HG03039 (cell line): ENCODE measurements around the gene KCTD19.

Source experiments
- ATAC-seq: cut with Tn5 transposase; IDR thresholded peaks from one replicate; pipeline ENCODE4 v1.9.1; 2021; ENCODE audit warnings: mild to moderate bottlenecking, moderate library complexity; ENCODE audit not compliant: unreplicated experiment

Gene KCTD19

DNA sequence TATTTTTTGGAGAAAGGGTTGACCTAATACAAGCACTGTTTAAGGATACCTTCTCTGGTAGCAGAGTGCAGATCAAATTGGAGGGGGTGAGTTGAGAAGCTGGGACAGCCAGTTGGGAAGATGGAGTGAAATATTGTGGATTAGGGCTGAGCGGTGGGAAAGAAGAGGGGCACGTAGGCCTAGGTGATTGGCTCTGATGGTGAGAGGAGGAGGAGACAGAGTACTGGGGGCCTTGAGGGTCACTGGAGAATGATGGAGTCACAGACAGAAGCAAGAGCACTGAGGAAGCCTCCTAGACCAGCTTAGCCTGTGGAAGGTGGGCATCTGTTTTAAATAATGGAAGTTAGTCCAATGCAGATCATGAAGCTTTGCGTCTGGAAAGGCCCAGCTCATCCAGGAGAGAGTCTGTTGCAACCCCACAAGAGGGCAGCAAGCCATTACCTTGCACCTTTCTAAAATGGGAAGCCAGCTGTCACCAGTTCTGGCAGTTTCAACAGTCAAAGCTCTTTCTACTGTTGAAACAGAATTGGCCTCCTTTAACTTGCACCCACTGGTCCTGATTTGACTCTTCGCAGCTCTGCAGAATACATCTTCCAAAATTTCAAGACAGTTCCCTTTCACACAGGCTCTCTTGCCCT, 66.0 kb downstream of the KCTD19 start:
- ATAC-seq = peak; percentile 52

DNA sequence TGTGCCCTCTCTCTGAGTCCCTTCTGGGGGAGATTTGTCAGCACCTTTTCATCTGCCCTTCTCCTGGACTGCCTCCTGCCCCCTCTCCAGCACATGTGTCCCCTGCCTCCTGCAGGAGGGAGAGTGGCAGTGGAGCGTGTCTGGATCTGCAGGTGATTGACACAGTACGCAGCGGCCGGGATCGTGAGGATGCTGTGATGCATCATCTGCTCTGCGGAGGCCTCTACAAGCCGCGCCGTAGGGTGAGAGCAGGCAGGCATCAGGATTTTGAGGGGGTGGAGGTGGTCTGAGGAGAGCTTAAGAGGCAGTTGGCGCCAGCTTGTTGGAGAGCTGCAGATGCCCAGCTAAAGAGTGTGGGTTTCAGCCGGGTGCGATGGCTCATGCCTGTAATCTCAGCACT, 66.8 kb downstream of the KCTD19 start:
- no peak for ATAC-seq

DNA sequence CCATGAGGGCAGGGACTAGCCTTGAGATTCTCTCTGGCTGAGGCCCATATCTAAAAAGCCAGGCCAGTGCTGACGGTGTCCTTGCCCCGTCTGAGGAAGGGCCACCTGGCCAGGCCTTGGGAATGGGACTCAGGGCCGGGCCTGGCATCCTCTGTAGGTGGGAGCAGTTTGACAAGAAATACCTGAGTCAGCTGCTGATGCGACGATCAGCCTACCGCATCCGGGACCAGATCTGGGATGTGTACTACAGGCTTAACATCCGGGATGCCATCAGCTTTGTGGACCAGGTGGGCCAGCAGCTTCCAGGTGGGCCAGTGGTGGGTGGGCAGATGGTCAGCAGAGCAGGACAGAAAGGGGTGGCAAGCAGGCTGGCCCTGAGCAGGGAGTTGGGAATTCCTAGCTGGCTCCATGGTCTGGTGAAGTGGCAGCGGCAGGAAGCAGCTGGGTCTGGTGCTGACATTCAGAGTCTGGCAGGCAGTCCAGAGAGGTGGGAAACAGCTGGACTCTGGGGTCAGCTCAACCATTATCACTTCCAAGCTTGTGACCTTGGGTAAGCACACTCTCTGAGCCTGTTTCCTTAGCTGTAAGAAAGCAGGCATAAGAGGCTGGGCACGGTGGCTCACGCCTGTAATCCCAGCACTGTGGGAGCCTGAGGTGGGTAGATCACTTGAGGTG, 68.2 kb downstream of the KCTD19 start:
- ATAC-seq = no peak

- ATAC-seq = no peak
Observed at GRCh38 chr16:67257486-67258160, 68.9 kb downstream of the KCTD19 start.

- no peak for ATAC-seq
Observed at GRCh38 chr16:67256701-67257230, 69.8 kb downstream of the KCTD19 start.

DNA sequence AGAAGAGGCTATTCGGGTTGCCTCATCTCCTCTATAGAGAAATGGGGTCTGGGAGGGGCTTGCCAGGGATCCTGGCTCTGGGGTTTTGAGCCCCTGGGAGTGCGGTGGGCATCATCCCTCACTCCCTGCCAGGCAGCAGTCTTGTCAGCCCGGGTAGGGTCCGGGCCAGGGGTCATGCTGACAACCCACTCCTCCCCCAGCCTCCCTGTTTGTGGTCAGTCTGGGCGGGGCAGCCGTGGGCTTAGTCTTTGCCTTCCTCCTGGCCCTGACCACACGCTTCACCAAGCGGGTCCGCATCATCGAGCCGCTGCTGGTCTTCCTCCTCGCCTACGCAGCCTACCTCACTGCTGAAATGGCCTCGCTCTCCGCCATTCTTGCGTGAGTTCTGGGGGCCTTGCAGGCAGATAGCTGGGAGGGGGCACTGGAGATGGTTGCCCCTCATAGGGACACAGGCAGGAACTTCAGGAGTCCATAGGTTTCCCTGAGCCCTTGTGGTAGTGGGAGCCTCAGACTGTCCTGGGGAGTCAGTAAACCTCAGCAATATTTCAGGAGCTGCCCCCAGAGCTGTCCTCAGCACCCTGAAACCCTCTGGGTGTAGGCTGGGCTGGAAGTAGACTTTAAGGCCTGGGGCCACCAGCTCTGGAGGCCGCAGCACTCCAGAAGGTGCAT, 70.9 kb downstream of the KCTD19 start:
- ATAC-seq = no peak

DNA sequence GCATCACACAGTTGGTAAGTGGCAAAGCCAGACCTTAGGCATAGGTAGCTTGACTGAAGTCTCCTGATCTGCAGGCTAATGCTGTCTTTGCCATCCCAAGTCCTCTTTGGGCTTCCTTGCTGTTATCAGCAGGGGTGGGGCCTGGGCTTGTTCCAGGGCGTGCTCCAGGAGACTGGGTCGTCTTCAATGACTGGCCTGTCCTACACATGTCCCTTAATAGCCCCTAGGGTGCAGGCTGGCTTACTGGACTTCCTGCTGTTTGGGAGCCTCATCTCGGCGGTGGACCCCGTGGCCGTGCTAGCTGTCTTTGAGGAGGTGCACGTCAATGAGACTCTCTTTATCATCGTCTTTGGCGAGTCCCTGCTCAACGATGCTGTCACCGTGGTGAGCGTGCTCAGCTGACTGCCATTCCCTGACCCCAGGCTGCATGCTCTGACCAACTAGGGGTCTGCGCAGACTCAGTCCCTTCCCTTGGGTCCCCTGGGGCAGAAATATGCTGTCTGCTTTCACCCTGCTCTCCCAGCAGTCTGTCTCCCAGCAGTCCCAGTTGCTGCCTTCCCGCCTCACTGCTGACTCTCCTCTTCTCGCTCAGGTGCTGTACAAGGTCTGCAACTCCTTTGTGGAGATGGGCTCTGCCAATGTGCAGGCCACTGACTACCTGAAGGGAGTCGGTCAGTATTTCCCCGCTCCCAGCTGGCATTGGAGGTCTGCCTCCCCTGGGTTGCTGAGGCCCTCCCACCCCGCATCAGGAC, 71.6 kb downstream of the KCTD19 start:
- ATAC-seq = no peak

DNA sequence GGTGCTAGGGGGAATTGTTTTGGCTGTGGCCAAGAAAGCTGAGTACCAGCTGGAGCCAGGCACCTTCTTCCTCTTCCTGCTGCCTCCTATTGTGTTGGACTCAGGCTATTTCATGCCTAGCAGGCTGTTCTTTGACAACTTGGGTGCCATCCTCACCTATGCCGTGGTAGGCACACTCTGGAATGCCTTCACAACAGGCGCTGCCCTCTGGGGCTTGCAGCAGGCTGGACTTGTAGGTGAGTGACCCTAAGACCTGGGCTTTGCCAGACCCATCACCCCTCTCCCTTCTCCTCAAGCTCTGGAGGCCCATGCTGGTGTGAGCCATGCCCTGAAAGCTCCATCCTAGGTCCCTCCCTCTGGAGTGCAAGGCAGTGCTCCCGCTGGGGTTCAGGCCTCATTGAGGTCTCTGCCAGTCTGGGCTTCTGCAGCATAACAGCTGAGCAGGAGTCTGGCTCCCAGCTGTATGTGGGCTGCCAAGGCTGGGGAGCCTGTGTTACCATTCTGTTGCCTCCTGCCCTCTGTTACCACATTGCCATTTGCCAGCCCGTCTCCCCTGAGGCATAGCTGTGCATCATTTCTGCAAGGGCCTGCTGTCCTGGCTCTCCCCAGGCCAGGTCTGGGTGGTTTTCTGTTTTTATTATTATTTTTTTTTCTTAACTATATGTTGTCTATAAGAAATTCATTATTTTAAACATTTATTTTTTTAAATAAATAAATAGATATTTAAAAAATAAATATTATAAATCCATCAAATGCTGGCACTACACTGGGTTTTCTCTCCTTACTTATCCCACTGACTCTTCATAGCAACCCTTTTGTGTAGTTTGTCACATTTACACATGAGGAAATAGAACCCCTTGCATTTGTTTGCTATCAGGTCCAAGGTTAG, 73.7 kb downstream of the KCTD19 start:
- ATAC-seq = no peak

- ATAC-seq = no peak
Observed at GRCh38 chr16:67250045-67250327, 76.6 kb downstream of the KCTD19 start.

GRCh38 chr16:67249178-67250044, 77.1 kb downstream of the KCTD19 start:
- no peak for ATAC-seq

DNA sequence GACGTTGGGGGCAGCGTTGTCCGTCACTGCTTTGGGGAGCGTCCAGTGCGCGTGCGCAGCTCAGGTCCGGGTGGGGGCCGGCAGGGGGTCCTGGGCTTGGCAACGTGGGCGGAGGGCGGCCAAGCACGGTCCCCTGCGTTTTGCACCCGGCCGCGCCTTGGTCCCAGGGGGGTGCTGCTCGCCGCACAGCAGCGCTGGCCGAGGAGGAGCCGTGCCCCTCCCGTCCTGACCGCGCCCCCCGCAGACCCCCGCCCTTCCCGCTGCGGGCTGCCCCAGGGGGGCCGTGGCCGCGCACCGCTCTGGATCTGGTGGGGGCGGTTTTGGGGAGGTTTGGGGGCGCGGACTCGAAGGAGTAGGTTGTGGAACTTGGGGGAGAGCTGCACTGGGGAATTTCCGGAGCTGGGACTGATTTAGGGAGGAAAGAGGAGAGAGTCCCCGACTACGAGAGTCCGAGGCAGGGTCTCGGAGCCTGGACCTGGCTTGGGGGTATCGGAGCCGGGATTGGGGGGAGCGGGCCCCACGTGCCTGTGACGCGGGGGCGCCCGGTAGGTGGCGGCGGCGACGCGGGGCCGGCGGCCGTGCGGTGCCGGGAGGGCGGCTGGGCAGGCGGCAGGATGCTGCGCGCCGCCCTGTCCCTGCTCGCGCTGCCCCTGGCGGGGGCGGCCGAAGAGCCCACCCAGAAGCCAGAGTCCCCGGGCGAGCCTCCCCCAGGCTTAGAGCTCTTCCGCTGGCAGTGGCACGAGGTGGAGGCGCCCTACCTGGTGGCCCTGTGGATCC, 78.0 kb downstream of the KCTD19 start, which contains the start of gene SLC9A5:
TSS of gene SLC9A5 (plus strand) at position 579 of the 777 bp plus-strand sequence. CDS start at position 615, 36 bp downstream.
- no peak for ATAC-seq

DNA sequence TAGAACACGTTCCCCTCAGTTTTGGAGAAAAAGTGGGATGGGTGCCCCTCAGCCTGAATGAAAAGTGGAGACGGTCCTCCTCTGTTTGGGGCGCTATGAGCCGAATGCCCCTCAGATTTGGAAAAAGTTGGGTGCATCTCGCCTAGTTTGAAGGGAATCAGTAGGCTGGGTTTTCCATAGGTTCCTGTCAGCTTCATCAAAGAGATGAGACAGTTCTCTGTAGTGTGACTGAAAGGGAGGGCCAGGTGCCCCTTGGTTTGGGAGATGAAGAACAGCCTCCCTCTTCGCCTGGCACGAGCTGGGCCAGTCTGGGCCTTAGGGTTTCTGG, 78.5 kb downstream of the KCTD19 start:
- no peak for ATAC-seq

GRCh38 chr16:67247192-67248072, 79.1 kb downstream of the KCTD19 start, which contains the start of gene FHOD1:
Gene FHOD1 (minus strand): TSS chr16:67247481. CDS start chr16:67247410, 71 bp downstream.
- peak; percentile 46 for ATAC-seq

DNA sequence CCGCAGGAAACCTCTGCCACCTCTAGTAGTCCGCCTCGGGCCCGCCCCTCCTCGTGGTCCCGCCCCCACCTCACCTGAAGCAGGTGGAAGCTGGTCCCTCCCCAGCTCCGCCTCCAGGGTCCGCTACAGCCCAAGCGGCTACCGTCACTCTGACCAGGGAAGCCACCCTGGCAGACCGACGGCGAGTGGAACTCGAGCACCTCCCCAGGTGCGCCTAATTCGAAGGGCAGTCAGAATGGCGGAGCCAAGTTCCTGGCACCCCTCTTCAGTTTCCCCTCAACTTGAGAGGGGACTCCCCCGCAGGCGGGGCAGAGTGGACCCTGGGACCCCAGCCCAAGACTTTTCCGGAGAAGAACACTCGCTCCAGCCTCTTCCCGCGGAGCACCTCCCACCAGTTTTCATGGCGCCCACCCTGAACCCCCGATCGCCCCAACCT, 79.8 kb downstream of the KCTD19 start:
- no peak for ATAC-seq

- peak; percentile 9 for ATAC-seq
Observed at GRCh38 chr16:67246081-67246755, 80.3 kb downstream of the KCTD19 start.

- ATAC-seq = no peak
Observed at GRCh38 chr16:67245674-67246080, 80.9 kb downstream of the KCTD19 start.
